HepG2 (cell line): Measurements from ENCODE around the gene KLF3. TPM values are rescaled to one million over a fixed set of nuclear protein-coding genes. Genes with fewer than 3 reads are reported as not detected.

ENCODE experiments used
- ATAC-seq: fragments of 200-7000 bp; cut with Tn5 transposase; 3 replicates; pipeline ENCODE4 v1.9.1; 2020; ENCODE audit warnings: mild to moderate bottlenecking, moderate library complexity
- BruUV-seq: library from RNA; stranded (reverse); fragments of 400-500 nt; replicated peaks from 2 replicates; lab custom pipeline; 2021; lab: Mats Ljungman, UMichigan
- CTCF ChIA-PET: fragments of 300-600 bp; formaldehyde crosslinking; extraction: SDS; loops from one replicate; lab custom pipeline; 2021; ENCODE audit warnings: low total read pairs, inconsistent platforms, low intra/inter-chr PET ratio; lab: Yijun Ruan, JAX
- POLR2A ChIA-PET: fragments of 350-600 bp; sonication (Branson Sonifier 250); formaldehyde crosslinking; loops from one replicate; lab custom pipeline; 2020; ENCODE audit warnings: antibody characterized with exemption, inconsistent platforms; lab: Yijun Ruan, JAX
- DNase-seq: peaks from one replicate; pipeline ENCODE4 v3.0.0-alpha.2; 2015; ENCODE audit warnings: low spot score
- FAIRE-seq: peaks from 3 replicates; lab custom pipeline; 2011; peaks lifted over from hg19 to GRCh38; lab: Jason Lieb, UNC
- H2AFZ ChIP-seq: one replicate; pipeline ENCODE4 v1.6.1; 2011; ENCODE audit warnings: low read length, inconsistent platforms
- H3K27ac ChIP-seq: fragments of 300-600 bp; 3 replicates; pipeline ENCODE4 v1.8.0; 2011; ENCODE audit warnings: mixed run types, mild to moderate bottlenecking, mixed read lengths, low read length, inconsistent platforms; ENCODE audit not compliant: insufficient read depth; ENCODE audit errors: extremely low read length
- H3K27me3 ChIP-seq, 2 experiments: fragments of 200-600 bp in 1 of 2; 2 replicates in 1 of 2; 3 replicates in 1 of 2; pipeline versions ENCODE4 v1.6.0 to v1.8.0; 2011; ENCODE audit warnings: low read length in 2 of 2, mild to moderate bottlenecking in 2 of 2, moderate library complexity in 2 of 2, inconsistent platforms in 1 of 2; ENCODE audit not compliant: insufficient read depth in 2 of 2, control insufficient read depth in 1 of 2
- H3K36me3 ChIP-seq, 2 experiments: fragments of 200-600 bp in 1 of 2; replicated peaks in 1 of 2; 2 replicates in 1 of 2; 3 replicates in 1 of 2; pipeline versions ENCODE4 v1.5.1 to v1.8.0; 2011; ENCODE audit warnings: low read length in 2 of 2, inconsistent platforms in 1 of 2; ENCODE audit not compliant: insufficient read depth in 2 of 2, control insufficient read depth in 1 of 2
- H3K4me1 ChIP-seq: 2 replicates; pipeline ENCODE4 v1.5.1; 2012; ENCODE audit warnings: low read length, inconsistent platforms; ENCODE audit not compliant: insufficient read depth
- H3K4me2 ChIP-seq: 2 replicates; pipeline ENCODE4 v1.6.0; 2011; ENCODE audit warnings: low read depth, low read length, inconsistent platforms
- H3K4me3 ChIP-seq, 3 experiments: fragments of 200-600 bp in 1 of 3; sonication (generic), shearing (Covaris generic) in 1 of 3; replicated peaks in 1 of 3; 2 replicates each; pipeline ENCODE4 v1.5.1; 2011 to 2016; ENCODE audit warnings: low read length in 3 of 3, inconsistent platforms in 2 of 3, low read depth in 2 of 3, mild to moderate bottlenecking in 2 of 3, control low read depth in 1 of 3, mixed read lengths in 1 of 3; ENCODE audit not compliant: insufficient read depth in 1 of 3
- H3K79me2 ChIP-seq: one replicate; pipeline ENCODE4 v1.6.1; 2011; ENCODE audit warnings: low read length, inconsistent platforms; ENCODE audit not compliant: insufficient read depth
- H3K9ac ChIP-seq: 2 replicates; pipeline ENCODE4 v1.6.0; 2011; ENCODE audit warnings: mild to moderate bottlenecking, low read depth, low read length, inconsistent platforms; ENCODE audit not compliant: insufficient read depth
- H3K9me3 ChIP-seq: 2 replicates; pipeline ENCODE4 v1.5.1; 2012; ENCODE audit warnings: mild to moderate bottlenecking, low read length
- H4K20me1 ChIP-seq: 2 replicates; pipeline ENCODE4 v1.6.0; 2011; ENCODE audit warnings: inconsistent platforms, mild to moderate bottlenecking, low read length, moderate library complexity; ENCODE audit not compliant: insufficient read depth
- ARID5B ChIP-seq: IDR thresholded peaks from 2 replicates; pipeline ENCODE4 v1.4.0; 2020; ENCODE audit warnings: mild to moderate bottlenecking, missing genetic modification reagents
- ATF4 ChIP-seq, 2 experiments: fragments of 450-650 bp in 1 of 2; sonication (generic) in 1 of 2; formaldehyde crosslinking; IDR thresholded peaks; 2 replicates each; pipeline versions ENCODE4 v1.5.0 to v1.8.0; 2020 to 2022; ENCODE audit warnings: mild to moderate bottlenecking in 1 of 2, missing genetic modification reagents in 1 of 2
- GPBP1L1 ChIP-seq: sonication (generic); formaldehyde crosslinking; IDR thresholded peaks from 2 replicates; pipeline ENCODE4 v1.5.0; 2020; ENCODE audit warnings: mild to moderate bottlenecking, missing genetic modification reagents
- LCORL ChIP-seq, 2 experiments: fragments of 450-650 bp in 1 of 2; sonication (generic) in 1 of 2; formaldehyde crosslinking in 1 of 2; IDR thresholded peaks; 2 replicates each; pipeline versions ENCODE4 v1.5.0 to v1.6.1; 2017 to 2020; ENCODE audit warnings: antibody characterized with exemption in 1 of 2, missing genetic modification reagents in 1 of 2
- MEIS1 ChIP-seq: sonication (generic); formaldehyde crosslinking; IDR thresholded peaks from 2 replicates; pipeline ENCODE4 v1.9.0; 2021; ENCODE audit warnings: mild to moderate bottlenecking, missing genetic modification reagents, moderate library complexity, borderline replicate concordance
- PLSCR1 ChIP-seq: sonication (generic); formaldehyde crosslinking; IDR thresholded peaks from 2 replicates; pipeline ENCODE4 v1.5.0; 2020; ENCODE audit warnings: missing genetic modification reagents, mild to moderate bottlenecking, borderline replicate concordance
- SMYD3 ChIP-seq: sonication (generic); formaldehyde crosslinking; IDR thresholded peaks from 2 replicates; pipeline ENCODE4 v1.8.1; 2023; ENCODE audit warnings: mild to moderate bottlenecking, missing genetic modification reagents
- ZFP1 ChIP-seq: IDR thresholded peaks from 2 replicates; pipeline ENCODE4 v1.6.1; 2016
- ZNF335 ChIP-seq: sonication (generic); formaldehyde crosslinking; IDR thresholded peaks from 2 replicates; pipeline ENCODE4 v1.4.0; 2020; ENCODE audit warnings: missing genetic modification reagents
- WGBS: methylation state at CpG from one replicate; pipeline ENCODE4 v1.1.6; 2017; ENCODE audit warnings: low lambda C conversion rate; 5-methylcytosine and 5-hydroxymethylcytosine counted together
- in situ Hi-C: cut with HindIII; loops from 2 replicates; pipeline ENCODE4 v1.10.0; 2017; ENCODE audit warnings: low pct_unique_long_range_greater_than_20kb; ENCODE audit not compliant: extremely low pct_ligation_motif_present
- intact Hi-C: fragments of 100-400 bp; cut with micrococcal nuclease; formaldehyde crosslinking; loops from one replicate; pipeline ENCODE4 v1.10.0; 2022; ENCODE audit not compliant: unreplicated experiment
- polyA plus RNA-seq, 8 experiments: library from polyadenylated mRNA; depleted of rRNA in 3 of 8; stranded (reverse) in 7 of 8; unstranded in 1 of 8; fragments of >200 nt; fragmentation: Illumina TruSeq in 4 of 8; extraction: Trizol in 4 of 8; gene quantifications; 2 replicates each; pipeline versions ENCODE4 v1.2.1 to v1.2.3, GENCODE V29; 2011 to 2016; ENCODE audit warnings: low read depth in 4 of 8, missing spikeins in 1 of 8, mixed read lengths in 1 of 8; ENCODE audit not compliant: insufficient read depth in 1 of 8
- total RNA-seq, 5 experiments: library from RNA; depleted of rRNA; stranded (reverse); fragments of >200 nt; fragmentation: Illumina TruSeq; extraction: Trizol; gene quantifications; 2 replicates each; pipeline ENCODE4 v1.2.3, GENCODE V29; 2016; ENCODE audit warnings: low read depth in 1 of 5

KLF3 gene
- total and polyA plus RNA-seq, 2 of the 13 experiments (the other 11 are each of a cell fraction or from before 2014, with no cell fraction given): 29.1 to 37.8 TPM

- CTCF ChIA-PET: no interaction called here
- H2AFZ ChIP-seq: no peak overlapping the region
- ATAC-seq (no peak), DNase-seq (no peak), FAIRE-seq (no peak)
- intact Hi-C loops: no loop called here
- peaks cover 14 to 50% of the 10 kb centered on the region in 2 experiments for H3K36me3 ChIP-seq
- no peaks in the 10 kb centered on the region for H3K79me2 ChIP-seq
- no peak overlapping the region for H3K4me2 ChIP-seq
- no TSS peak for BruUV-seq
- peaks cover 4% of the 10 kb centered on the region; the same call in 1 of the 2 replicates for H4K20me1 ChIP-seq
- POLR2A ChIA-PET: no interaction called here
- no peak for TF ChIP-seq ATF4 (CRISPR knock-in tag; IDR thresholded peaks at IDR 0.05)
- peak; percentile 73 for TF ChIP-seq LCORL (IDR thresholded peaks at IDR 0.05)
- TF ChIP-seq LCORL (CRISPR knock-in tag; IDR thresholded peaks at IDR 0.05): no peak
- no peak overlapping the region for H3K4me3 ChIP-seq
- no peaks in the 10 kb centered on the region for H3K27me3 ChIP-seq
- no peaks in the 10 kb centered on the region for H3K9me3 ChIP-seq
- H3K9ac ChIP-seq: no peak overlapping the region
- in situ Hi-C loops: no loop called here
- H3K4me1 ChIP-seq: no peaks in the 10 kb centered on the region
- H3K27ac ChIP-seq: no peak overlapping the region
- 86% methylated on average over 2 of the region's 2 CpGs for WGBS
Measured at GRCh38 chr4:38696697-38697096, 32.7 kb downstream of the KLF3 start.

- WGBS: 96% methylated on average over 1 of the region's 1 CpG
- no TSS peak for BruUV-seq
- peaks cover 4% of the 10 kb centered on the region; the same call in 1 of the 2 replicates for H4K20me1 ChIP-seq
- no peak overlapping the region for H3K4me3 ChIP-seq
- intact Hi-C loops (no loop called here), in situ Hi-C loops (no loop called here)
- DNase-seq (no peak), ATAC-seq (no peak), FAIRE-seq (no peak)
- no peaks in the 10 kb centered on the region; a peak in 1 of 5 replicates for H3K27me3 ChIP-seq
- no peak overlapping the region for H3K4me2 ChIP-seq
- POLR2A ChIA-PET: no interaction called here
- no peaks in the 10 kb centered on the region for H3K4me1 ChIP-seq
- no peaks in the 10 kb centered on the region for H3K9me3 ChIP-seq
- H3K9ac ChIP-seq: no peak overlapping the region
- H3K79me2 ChIP-seq: no peaks in the 10 kb centered on the region
- H2AFZ ChIP-seq: no peak overlapping the region
- CTCF ChIA-PET: no interaction called here
- H3K36me3 ChIP-seq: peaks cover 14 to 43% of the 10 kb centered on the region in 2 experiments
- no peak overlapping the region for H3K27ac ChIP-seq
- TF ChIP-seq ZFP1 (CRISPR knock-in tag): no peak
- no peak for TF ChIP-seq ARID5B (CRISPR knock-in tag)
- no peak for TF ChIP-seq ZNF335
- no peak for TF ChIP-seq MEIS1 (CRISPR knock-in tag)
- TF ChIP-seq ATF4 (CRISPR knock-in tag; IDR thresholded peaks at IDR 0.05): no peak
- TF ChIP-seq PLSCR1 (CRISPR knock-in tag): no peak
- no peak for TF ChIP-seq GPBP1L1 (CRISPR knock-in tag)
- TF ChIP-seq SMYD3 (CRISPR knock-in tag): no peak
Measured at GRCh38 chr4:38698176-38698575, 34.2 kb downstream of the KLF3 start.
